Measurements from ENCODE around the gene CBX2.
A peak's percentile ranks its signal among the peaks of the same experiment; 100 is the strongest.

CBX2 gene

GRCh38 chr17:79789943-79790804 is 12.2 kb downstream of the CBX2 start:
- peak; percentile 96 for DNase-seq (ENCODE audit: insufficient read length, low spot score)
- FAIRE-seq: no peak
- TF ChIP-seq CTCF (IDR thresholded peaks at IDR 0.05; ENCODE audit: insufficient read depth, missing control alignments): peak; percentile 87

GRCh38 chr17:79790805-79791734 is 13.1 kb downstream of the CBX2 start:
- no peak for TF ChIP-seq CTCF (IDR thresholded peaks at IDR 0.05; ENCODE audit: insufficient read depth, missing control alignments)
- FAIRE-seq: no peak
- no peak for DNase-seq (ENCODE audit: insufficient read length, low spot score)

DNA sequence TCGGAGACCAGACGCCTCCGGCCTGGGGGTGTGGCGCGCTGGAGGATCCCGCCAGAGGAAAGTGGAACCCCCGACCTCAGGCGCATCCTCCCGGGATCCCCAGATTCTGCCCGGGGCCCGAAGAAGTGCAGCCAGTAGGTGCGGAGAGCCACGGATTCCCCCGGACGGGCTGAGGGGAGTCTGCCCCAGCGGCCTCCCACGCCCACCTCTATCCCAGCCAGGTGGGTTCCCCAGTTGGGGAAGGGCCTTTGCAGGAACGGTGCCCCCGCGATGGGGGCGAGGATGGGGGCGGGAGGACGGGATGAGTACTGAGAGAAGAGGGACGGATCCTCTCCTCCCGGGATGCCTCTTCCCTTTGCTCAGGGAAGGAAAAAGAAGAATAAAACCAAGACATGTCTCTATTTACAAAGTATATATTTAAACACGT is 13.8 kb downstream of the CBX2 start:
- no peak for TF ChIP-seq CTCF (IDR thresholded peaks at IDR 0.05; ENCODE audit: insufficient read depth, missing control alignments)
- FAIRE-seq (no peak), DNase-seq (ENCODE audit: insufficient read length, low spot score) (no peak)

GRCh38 chr17:79792341-79792871 is 14.5 kb downstream of the CBX2 start:
- DNase-seq (ENCODE audit: insufficient read length, low spot score) (no peak), FAIRE-seq (no peak)
- TF ChIP-seq CTCF (IDR thresholded peaks at IDR 0.05; ENCODE audit: insufficient read depth, missing control alignments): no peak

DNA sequence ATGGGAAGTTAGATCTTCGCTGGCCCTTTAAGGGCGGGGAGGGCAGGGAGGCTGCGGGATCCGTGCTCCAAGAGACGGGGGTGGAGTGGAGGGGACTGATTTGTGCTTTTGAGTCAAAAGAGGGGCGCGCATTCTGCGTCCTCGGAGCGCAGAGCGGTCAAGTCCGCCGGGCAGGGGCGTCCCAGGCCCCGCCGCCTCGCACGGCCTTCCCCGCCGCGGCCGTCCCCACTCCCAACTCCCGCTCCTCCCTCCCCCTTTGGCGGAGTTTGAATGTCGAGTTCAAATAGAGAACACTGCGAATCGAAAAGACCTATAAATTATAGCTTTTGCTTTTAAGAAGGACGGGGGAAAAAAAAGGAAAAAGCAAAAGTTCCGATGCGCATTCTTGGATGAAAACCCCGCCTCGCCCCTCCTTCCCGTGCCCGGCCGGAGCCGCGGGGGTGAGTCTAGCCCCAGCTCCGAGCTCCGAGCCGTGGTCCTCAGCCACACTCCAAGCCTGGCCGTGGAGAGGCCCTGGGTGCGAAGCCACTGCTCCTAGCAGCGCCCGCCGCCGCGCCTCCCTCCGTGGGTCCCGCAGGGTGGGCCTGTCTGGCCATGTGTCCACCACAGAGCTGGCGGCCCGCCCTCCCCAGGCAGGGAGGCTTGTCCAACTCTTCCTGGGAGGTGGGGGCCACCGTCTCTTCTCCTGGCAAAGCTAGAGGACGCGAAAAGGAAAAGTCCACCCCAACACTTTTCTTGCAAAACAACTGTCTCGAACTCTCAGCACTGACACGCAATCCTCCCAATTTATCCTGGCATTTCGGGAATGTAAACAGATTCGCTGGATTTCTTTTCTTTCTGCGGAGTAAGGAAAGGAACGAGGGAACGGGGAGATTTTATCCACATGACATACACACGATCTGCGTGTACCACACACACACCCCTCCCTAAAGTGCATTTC is 15.3 kb downstream of the CBX2 start:
- TF ChIP-seq CTCF (IDR thresholded peaks at IDR 0.05; ENCODE audit: insufficient read depth, missing control alignments): no peak
- FAIRE-seq (no peak), DNase-seq (ENCODE audit: insufficient read length, low spot score) (no peak)

GRCh38 chr17:79793924-79794304 is 16.0 kb downstream of the CBX2 start:
- DNase-seq (ENCODE audit: insufficient read length, low spot score): no peak
- no peak for FAIRE-seq

More at GRCh38 chr17:79793924-79794304, 16.0 kb downstream of the CBX2 start:
- no peak for TF ChIP-seq CTCF (IDR thresholded peaks at IDR 0.05; ENCODE audit: insufficient read depth, missing control alignments)
